Mucosa of descending colon (tissue), 3 donors: Measurements from ENCODE around the gene CLEC16A. TPM values are rescaled to one million over a fixed set of nuclear protein-coding genes. Genes with fewer than 3 reads are reported as not detected.

Source experiments
- ATAC-seq: fragments of 200-7000 bp; cut with Tn5 transposase; one replicate; pipeline ENCODE4 v1.9.1; 2020; ENCODE audit warnings: mild to moderate bottlenecking, moderate library complexity
- DNase-seq, 3 donors: peaks; one replicate each; pipeline ENCODE4 v3.0.0-alpha.2; 2020
- H3K36me3 ChIP-seq: fragments of 200-600 bp; one replicate; pipeline ENCODE4 v1.8.0; 2021; ENCODE audit warnings: low read depth, mild to moderate bottlenecking
- H3K4me1 ChIP-seq: fragments of 200-600 bp; one replicate; pipeline ENCODE4 v1.8.0; 2021; ENCODE audit warnings: low read depth, mild to moderate bottlenecking
- H3K4me3 ChIP-seq: fragments of 200-600 bp; one replicate; pipeline ENCODE4 v1.8.0; 2021; ENCODE audit warnings: mild to moderate bottlenecking
- H3K9me3 ChIP-seq: fragments of 200-600 bp; one replicate; pipeline ENCODE4 v1.8.0; 2021; ENCODE audit warnings: mild to moderate bottlenecking
- CTCF ChIP-seq: fragments of 200-600 bp; IDR thresholded peaks from one replicate; pipeline ENCODE4 v1.8.0; 2022; ENCODE audit warnings: antibody characterized with exemption, mild to moderate bottlenecking
- intact Hi-C, 2 donors: fragments of 100-400 bp; cut with DNase I in 1 of 2; cut with micrococcal nuclease in 1 of 2; formaldehyde crosslinking; loops; one replicate each; pipeline versions ENCODE4 v1.11.0 to v1.11.1; 2022; cut with DNase I, micrococcal nuclease
- total RNA-seq, 3 donors: library from RNA; stranded (reverse); fragmentation: NEBNext Ultra II Directional in 2 of 3; extraction: Animal tissue kit (Norgen Biotek cat#: 25700) in 2 of 3; gene quantifications; one replicate each; pipeline versions ENCODE4 v1.2.1 to v1.2.4, GENCODE V29; 2021 to 2023
- donor health status: DM: no; HTN: no; CAD: no; lungs with moderate emphysema.
- donor health status: DM: no; HTN: no; CAD: no.
- donor health status: DM: no; HTN: yes; CAD: no.

The CLEC16A gene
- total RNA-seq, 3 donors from 2014 or later, result 30.3 to 38.1 (median 37.1) TPM

GRCh38 chr16:11092788-11093571 is 148.6 kb downstream of the CLEC16A start:
- DNase-seq, result no peak
- H3K4me1 ChIP-seq, result peaks cover 25% of the 10 kb centered on the region
- H3K9me3 ChIP-seq, result no peaks in the 10 kb centered on the region

GRCh38 chr16:11093572-11094074 is 149.3 kb downstream of the CLEC16A start:
- H3K4me3 ChIP-seq, result no peak overlapping the region

More at GRCh38 chr16:11092788-11093571, 148.6 kb downstream of the CLEC16A start:
- Histone ChIP-seq H3K4me3 (no peak overlapping the region), H3K36me3 (no peaks in the 10 kb centered on the region)
- peak; percentile 3 for ATAC-seq
- no peak for TF ChIP-seq CTCF
- intact Hi-C loops, result no loop called here

GRCh38 chr16:11094075-11094856 is 149.9 kb downstream of the CLEC16A start:
- Histone ChIP-seq H3K4me3 (no peak overlapping the region), H3K36me3 (no peaks in the 10 kb centered on the region), H3K4me1 (peaks cover 21% of the 10 kb centered on the region), H3K9me3 (no peaks in the 10 kb centered on the region)
- intact Hi-C loops, result no loop called here
- TF ChIP-seq CTCF, result no peak
- DNase-seq, result no peak
- peak; percentile 28 for ATAC-seq

More at GRCh38 chr16:11093572-11094074, 149.3 kb downstream of the CLEC16A start:
- peak in 2 of 3 donors; percentile 39 to 66 for DNase-seq
- TF ChIP-seq CTCF, result no peak
- intact Hi-C loops, result no loop called here
- Histone ChIP-seq H3K9me3 (no peaks in the 10 kb centered on the region), H3K36me3 (no peaks in the 10 kb centered on the region), H3K4me1 (peaks cover 25% of the 10 kb centered on the region)
- peak; percentile 72 for ATAC-seq

GRCh38 chr16:11094857-11095565 is 150.6 kb downstream of the CLEC16A start:
- DNase-seq, result no peak
- TF ChIP-seq CTCF, result no peak
- no peaks in the 10 kb centered on the region for H3K36me3 ChIP-seq
- ATAC-seq, result no peak
- intact Hi-C loops, result no loop called here
- H3K9me3 ChIP-seq, result no peaks in the 10 kb centered on the region
- H3K4me3 ChIP-seq, result no peak overlapping the region
- H3K4me1 ChIP-seq, result peaks cover 13% of the 10 kb centered on the region

- no peak overlapping the region for H3K4me3 ChIP-seq
- no peak for DNase-seq
- no peaks in the 10 kb centered on the region for H3K9me3 ChIP-seq
- H3K36me3 ChIP-seq, result no peaks in the 10 kb centered on the region
- no peak for ATAC-seq
- TF ChIP-seq CTCF, result no peak
- peaks cover 16% of the 10 kb centered on the region for H3K4me1 ChIP-seq
- intact Hi-C loops, result no loop called here
Measured at GRCh38 chr16:11095935-11096334, 151.6 kb downstream of the CLEC16A start.
